SW480 (cell line): ENCODE results near the gene TNNC1.

Experiments
- DNase-seq: peaks from one replicate; pipeline ENCODE4 v3.0.0-alpha.2; 2016; ENCODE audit warnings: low spot score

TNNC1 gene

DNA sequence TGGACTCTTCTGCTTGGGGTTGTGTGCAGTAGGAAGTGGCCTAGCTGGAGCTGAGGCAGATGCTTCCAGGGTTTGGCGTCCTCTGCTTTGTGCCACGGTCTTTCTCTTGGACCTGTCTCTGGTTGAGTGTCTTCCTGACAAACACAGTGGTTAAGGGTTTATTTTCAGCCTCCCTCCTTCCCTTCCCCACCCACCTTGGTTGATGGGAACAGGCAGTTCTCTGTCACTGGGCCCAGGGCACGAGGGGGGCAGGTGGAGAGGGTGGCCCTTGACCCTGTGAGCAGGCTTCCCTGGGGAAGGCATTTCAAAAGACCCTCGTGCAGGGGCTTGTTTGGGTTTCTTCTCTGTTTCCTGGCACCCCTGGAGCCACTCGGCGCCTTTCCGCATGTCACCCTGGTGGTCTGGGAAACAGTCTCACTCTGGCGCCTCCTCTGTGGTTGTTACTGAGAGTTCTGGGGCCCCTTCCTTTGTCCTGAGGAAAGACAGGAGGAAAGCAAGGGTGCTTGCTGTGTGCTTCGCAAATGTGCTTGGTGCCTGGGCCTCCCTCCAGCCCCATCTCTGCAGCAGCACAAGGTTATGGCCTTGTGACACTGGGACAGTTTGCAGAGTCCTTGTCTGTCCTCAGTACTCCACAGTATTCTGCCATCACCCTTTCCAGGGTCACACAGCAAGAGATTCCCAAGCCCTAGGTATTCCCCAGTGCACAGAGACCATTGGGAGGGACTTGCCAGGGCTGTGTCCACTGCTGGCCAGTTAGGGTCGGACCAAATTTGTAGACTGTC is 31.0 kb upstream of the TNNC1 start:
- DNase-seq: no peak

DNA sequence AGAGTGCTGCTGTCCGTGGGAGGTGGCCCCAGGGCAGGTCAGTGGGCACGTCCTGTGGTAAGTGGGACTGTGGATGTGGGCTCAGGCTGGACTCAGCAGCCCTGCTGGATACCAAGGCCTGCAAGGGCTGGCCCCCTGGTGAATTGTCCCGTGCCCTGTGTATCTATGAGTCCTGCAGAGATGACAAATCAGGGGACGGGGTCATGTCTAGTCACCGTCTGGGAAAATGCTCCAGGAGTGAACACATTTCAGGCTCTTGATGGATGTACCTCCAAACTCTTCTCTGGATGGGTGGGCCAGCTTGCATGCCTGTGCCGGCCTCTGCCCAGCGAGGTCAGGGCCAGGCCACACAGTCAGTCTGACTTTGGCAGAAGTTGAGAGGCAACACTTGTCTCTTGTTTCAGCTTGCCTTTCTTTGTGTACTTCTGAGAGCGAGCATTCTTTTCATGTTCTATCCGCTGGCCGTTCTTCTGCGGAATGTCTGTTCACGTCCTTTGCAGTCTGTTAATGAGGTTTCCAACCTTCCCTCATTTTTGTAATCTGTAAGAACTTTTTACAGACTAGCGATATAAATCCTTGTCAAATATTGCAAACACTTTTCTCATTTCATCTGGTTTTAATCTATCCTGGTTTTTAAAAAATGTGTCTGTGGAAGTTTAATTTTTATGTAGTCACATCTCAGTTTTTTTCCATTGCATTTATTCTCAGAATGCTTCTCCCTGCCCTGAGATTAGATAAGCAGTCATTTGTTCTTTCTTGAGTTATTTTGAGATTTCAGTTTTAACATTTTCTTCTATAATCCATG is 29.9 kb upstream of the TNNC1 start:
- DNase-seq: no peak

DNA sequence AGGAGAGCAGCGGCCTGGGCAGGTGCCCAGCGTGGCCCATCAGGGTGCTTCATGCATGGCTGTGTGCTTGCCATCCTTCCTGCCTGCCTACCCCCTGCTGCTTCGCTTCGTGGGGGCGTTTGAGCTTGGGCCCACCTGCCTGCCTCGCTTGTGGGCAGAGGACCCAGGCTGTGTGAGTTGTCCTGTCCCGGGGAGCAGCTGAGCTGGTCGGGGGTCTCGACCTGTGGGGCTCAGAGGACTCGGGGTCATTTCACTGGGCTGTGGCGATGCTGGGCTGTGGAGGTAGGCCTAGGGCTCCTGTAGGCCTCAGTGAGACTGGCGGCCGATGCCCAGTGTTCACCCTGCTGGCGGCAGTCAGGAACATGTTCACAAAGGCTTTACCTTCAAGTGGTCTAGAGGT is 29.2 kb upstream of the TNNC1 start:
- DNase-seq: no peak

DNA sequence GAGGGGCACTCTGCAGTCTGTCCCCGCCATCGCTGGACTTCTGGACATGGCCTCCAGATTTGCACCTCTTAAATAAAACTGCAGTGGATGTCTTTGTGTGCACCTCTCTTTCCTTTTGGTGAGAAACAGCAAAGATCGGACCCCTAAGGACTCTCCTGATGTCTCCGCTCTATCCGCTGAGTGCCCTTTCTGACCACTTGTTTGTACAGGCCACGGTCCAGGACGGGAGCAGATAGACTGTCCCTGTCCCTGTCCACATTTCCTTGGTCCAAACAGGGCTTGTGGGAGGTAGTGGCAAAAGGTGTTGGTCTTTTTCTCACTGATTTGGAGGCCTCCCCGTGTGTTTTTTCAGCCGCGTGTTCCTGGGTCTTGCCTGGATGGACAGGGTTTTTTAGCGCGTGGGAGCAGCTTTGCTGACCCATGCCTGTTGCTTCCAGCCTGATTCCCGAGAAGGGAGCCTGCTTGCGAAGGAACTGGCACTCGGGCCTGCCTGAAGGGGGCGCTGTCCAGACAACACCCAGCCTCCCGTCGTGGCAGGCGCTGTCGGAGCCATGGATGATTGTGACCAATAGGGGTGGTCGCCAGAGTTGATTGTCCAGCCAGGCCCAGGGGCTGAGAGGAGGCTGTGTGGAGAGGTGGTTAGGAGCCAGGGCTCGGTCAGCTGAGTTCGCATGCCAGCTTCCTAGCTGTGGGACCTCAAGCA is 28.1 kb upstream of the TNNC1 start:
- DNase-seq: no peak

DNA sequence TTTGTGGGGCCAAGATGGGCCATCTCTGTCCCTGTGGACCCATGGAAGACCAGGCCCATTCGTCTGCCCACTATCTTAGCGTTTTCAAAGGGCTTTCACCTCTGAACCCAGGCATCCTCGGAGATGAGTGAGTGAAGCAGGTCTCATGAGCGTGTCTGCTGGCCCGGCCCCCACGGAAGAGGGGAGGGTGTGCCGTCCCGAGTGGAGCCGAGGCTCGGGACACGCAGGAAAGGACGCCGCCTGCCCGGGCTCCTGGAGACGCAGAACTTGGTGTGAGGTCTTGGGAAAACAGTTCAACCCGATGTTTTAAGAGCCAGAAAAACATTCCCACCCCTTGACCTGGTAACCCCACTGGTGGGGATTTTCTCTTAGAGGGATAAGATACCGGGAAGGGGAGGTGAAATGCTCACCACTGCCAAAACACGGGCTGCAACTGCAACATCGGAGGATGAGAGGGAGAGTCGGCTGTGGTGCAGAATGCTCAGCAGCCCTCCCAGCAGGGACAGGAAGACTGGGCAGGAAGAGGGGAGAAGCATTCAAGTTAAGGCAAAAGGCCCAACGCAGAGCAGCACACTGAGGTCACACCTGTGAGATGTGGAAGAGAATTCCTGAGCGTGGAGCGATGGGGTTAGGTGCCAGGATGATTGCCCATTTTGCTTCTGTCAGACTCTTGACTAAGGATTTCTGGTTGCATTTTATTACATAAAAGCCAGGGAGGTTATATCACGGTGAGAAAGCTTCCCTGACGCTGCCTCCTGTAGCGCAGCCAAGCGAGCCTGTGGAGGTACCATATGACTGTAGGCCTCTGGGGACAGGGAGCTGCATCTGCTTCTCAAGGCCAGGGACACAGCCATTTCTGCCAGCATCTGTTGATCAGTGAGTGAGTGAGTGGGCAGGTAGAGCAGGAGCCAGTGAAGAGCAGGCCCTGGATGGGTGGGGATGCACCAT is 27.2 kb upstream of the TNNC1 start:
- no peak for DNase-seq

DNA sequence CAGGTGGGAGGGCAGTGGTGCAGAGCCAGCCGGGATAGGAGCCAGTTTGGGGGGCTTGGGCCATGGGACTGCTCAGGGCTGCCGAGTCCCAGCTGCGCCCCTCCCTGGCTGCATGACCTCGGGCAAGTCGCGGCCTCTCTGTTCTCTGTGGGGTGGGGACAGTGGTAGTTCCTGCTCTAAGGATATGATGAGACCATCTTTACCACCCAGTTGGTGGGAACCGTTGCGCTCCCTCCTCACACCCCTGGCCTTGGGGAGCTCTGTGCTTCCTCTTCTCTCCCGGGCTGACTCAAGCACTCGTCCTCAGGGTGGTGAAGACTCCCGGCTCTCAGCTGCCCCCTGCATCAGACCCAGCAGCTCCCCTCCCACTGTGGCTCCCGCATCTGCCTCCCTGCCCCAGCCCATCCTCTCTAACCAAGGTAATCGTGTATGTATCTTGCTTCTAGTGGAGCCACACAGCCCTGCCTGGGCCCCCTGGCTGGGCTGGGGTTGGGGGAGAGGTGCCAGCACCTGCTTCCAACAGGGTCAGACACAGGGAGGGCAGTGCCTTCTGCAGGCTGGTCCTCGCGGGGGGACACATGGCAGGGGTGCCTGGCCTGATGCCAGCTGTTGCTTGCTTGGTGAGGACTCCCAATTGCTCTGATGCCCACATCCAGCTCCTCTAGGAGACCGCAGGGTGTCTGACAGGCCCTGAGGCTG is 26.2 kb upstream of the TNNC1 start:
- DNase-seq: no peak

DNA sequence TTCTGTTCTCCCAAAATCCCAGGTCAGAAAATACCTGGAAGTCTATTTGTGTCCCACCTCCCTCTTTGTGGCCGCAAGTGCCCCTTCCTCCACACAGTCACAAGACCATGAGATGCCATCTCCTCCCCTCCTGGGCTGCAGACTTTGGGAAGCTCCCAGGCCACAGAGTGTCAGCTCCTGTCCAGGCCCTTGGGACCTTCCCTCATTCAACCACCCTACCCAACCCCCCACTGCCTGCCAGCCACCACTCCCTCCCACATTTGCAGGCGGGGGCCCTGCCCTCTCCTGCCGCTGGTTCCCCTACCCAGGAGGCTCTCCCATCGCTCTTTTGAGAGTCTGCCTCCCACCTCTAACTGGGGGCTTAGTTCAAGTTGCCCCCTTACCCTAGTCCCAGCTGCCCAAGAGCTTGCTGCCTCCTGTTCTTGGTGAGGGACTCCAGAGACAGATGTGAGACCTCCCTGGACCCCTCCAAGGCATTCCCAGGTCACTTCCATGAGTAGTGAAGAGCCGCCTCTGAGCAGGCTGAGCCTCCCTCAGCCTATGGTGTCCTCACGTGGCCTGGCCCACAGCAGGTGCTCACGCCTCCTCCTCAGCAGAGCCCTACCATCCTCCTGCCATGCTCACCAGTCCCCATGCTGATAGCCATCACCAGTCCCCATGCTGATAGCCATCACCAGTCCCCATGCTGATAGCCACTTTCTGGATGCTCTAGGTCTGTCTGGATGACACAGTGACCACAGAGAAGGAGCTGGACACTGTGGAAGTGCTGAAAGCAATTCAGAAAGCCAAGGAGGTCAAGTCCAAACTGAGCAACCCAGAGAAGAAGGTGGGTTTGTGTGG is 25.4 kb upstream of the TNNC1 start:
- no peak for DNase-seq

DNA sequence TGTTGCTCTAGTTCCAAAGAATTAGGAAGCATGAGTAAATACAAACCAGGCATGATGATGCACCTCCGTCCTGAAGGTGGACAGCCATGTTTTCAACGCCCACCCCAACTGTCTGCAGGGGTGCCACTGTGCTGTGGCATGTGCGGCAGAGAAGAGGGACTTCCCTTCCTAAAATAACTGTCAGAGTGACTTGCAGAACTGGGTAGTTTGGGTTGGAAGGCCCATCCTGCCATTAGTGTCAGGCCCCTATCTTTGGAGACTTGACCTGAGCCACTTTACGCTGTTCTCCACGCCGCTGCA is 23.9 kb upstream of the TNNC1 start:
- DNase-seq: no peak

DNA sequence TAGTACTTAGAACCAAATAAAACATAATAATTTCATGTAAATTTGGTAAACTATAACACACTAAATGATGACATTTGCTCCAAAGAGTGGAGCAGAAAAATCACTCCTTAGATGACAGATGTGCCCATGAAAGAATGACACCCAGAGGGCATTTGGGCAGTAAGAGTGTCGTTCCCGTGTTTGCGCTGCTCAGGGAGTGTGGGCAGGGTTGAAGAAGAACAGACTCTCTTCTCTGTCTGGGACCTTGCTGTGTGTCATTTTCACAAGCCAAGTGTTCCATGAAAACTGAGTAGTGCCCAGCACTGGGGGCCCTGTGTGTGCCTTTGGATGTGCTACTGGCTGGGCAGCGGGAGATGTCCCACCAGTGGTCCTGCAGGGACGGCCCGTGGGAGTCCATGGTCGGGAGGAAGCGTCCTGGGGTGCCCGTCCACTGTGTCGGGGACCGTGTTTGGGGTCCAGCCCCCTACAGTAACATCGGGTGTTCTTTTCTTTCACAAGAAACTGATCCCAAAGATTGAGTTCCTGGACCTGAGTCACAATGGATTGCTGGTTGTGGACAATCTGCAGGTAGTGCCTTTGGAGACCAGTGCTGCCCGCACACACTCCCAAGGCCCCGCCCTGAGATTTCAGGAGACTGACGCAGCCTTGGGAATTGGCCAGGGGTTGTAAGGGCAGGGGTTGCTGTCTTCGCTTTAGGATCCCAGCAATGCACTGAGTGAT is 23.4 kb upstream of the TNNC1 start:
- DNase-seq: no peak

DNA sequence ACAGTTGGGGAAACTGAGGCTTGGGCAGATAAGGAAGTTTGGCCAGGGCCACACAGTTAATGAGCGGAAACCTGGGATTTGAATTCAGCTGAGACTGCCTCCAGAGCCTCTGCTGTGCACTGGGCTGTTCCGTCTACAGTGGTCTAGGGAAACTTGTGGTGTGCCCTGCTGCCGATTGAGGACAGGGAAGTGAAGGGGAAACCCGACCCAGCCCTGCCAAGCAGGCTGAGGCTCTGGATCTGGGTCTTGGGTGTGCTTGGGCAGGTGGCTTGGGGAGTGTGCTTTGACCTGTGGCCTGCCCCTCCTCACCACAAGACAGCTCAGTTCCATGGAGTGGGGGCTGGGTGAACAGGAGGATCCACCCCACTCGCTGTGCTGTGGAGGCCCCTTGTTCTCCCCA is 19.2 kb upstream of the TNNC1 start:
- no peak for DNase-seq

DNA sequence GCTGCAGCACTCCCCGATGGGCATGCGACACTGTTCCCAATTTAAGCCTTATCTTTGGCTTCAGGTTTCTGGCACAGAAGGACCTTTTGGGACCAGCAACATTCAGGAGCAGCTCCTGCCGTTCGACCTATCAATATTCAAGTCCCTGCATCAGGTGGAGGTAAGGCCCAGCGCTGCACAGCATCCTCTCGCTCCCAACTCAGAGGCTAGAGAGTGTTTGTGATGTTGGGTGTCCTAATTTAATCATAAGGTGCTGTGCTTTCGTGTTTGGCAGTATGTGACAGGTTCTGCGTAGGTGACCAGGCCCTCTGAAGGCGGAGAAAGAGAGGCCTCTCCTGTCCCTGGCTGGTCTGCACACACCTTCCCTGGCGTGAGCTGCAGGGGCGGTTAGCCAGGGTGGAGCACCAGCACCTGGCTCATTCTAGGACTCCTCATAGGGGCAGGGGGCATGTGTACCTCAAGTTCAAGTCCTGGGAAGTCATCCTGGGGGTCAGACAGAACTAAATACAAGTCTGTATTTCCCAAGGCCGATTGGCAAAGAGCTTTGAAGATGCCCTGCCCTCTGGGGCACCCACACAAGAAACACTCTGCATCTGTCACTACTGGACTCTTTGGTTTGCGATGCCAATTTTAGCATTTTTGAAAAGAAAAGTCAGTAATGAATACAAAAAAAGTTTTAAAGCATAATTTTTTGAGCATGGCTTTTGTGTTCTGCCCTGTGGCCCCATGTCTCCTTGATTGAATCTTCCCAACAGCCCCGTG is 18.6 kb upstream of the TNNC1 start:
- no peak for DNase-seq

DNA sequence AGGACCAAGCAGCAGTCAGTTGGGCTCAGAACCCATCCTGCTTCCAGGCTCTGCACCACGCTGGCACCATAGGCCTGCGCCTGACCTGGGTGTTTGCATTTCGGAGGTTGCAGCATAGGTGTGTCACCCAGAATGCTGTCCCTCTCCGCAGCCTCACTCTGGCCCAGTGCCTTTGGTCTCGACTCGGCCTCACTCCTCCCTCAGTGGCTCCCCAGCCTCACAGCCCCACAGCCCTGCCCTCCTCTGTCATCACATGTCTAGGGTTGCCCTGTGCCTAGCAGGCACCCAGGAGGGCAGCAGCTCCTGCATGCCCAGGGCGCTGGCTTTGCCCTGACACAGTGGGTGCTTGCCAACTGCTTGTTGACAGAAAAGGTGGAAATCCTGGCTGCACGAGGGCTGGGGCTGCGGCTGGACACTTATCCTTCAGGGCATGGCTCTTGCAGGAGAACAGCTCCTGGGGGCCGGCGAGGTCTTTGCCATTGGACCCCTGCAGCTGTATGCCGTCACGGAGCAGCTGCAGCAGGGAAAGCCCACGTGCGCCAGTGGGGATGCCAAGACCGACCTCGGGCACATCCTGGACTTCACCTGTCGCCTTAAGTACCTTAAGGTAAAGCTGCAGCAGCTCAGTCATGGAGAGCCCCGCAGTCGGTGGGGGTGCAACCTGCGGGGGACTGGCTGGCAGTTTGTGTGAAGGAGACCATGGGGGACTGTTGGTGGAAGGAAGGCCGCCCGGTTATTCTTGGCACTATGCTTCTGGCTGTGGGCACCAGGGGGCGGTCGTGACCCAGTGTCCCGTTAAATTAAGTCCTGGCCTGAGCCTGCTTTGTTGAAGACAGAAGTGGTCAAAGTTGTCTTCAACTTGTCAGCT is 17.8 kb upstream of the TNNC1 start:
- peak; percentile 37 for DNase-seq

DNA sequence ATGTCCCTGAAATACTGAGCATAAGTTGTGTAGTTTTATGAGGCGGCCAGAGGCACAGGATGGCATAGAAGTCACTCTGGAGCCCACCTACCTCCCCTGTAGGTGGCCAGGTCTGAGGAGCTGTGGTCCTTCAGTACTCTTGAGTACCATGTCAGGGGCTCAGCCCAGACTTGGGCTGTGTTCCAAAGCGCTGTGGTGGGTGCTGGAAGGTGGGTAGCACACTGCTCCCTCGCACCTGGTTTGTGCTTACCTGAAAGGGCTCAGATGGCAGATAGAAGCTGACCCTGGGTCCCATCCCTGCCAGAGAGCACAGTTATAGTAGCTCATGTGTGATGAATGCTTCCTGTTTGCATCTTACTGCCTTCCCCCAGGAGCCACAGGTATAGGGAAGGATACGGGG is 17.1 kb upstream of the TNNC1 start:
- no peak for DNase-seq

DNA sequence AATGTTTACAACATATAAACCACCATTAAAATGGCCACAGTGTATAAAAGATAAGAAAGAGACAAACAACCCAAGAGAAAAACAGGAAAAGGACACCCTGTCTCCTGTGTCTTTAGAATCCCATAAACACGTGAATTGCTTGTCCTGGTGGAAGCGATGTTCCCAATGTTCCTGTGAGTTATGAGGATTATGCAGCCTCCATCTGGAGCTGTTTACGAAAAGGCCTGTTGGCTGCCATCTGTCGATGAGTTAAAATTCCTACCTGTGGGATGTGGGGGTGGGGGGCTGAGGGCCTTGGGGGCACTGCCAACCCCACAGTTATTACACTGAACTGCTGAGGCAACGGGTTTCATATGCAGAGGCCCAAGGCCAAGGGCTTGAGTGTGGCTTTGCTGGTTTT is 15.2 kb upstream of the TNNC1 start:
- DNase-seq: no peak

DNA sequence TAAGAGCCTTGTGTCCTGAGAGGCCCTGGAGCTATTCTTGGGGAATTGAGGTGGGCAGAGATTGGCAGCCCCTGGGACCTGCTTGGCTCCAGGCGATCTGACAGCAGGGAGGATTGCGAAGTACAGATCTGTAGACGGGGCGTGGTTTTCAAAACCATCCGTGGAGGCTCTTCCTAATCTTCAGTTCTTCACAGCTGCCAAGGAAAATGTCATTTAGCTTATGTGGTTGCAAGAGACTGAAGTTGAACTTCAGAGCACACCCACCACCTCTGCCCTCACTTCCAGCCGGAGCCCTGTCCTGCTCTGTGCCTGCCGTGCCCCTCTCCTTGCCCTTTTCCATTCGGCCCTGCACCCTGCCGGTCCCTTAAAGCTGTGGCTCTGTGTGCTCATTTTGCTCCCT is 14.5 kb upstream of the TNNC1 start:
- DNase-seq: no peak

DNA sequence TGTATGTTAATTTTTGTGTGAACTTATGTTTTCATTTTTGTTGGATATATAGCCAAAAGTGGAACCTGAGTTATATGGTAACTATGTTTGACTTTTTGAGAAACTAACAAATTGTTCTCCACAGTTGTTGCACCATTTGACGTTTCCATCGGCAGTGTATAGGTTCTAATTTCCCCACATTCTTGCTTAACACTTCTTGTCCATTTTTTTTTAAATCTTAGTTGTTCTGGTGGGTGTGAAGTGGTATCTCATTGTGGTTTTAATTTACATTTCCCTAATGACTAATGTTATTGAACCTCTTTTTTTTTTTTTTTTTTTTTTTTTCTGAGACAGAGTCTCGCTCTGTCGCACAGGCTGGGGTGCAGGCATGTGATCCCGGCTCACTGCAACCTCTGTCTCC is 9.6 kb upstream of the TNNC1 start:
- DNase-seq: no peak

DNA sequence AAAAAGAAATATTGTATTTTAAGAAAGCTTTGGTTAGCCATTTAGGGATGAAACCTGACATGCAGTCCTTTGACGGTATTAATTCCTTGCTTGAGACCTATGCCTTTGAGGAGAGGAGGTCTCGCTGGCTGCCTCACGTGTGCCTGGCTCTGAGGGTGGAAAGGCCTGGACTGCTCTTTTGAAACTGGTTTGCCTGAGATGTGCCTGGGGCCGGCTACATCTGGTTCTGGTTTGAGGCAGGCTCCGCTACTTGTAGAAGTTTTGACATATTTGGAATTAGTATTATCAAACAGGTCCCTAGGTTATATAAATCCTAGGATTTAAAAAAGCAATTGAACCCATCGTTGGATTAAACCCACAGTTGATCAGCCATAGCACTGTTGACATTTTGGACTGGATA is 8.0 kb upstream of the TNNC1 start:
- no peak for DNase-seq
